ENCODE measurements around the gene PLEKHN1. TPM values are rescaled to one million over a fixed set of nuclear protein-coding genes. Genes with fewer than 3 reads are reported as not detected.

Gene PLEKHN1
- total and polyA plus RNA-seq, 2 experiments from 2014 or later: 1.7 to 2.1 TPM

DNA sequence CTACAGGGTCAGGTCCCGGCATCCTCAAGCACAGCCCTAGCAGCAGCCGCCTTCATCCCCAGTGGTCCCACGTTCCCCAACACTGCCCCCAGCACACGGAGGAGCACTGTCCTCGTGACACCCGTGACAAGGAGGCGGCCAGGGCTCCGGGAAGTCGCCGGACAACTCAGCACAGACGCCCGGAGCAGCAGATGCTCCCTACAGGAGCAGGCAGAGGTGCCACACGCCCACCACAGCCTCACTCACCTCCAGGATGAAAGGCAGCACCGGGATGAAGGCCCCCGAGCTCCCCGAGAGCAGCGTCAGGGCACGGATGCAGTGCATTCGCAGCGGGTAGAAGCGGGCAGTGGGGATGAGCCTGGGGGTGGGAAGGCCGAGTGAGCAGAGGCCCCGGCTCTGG lies 15.4 kb upstream of the PLEKHN1 start:
- in situ Hi-C loops (cut with MboI): no loop called here
- H3K79me2 ChIP-seq (ENCODE audit: insufficient read depth): no peaks in the 10 kb centered on the region
- no peaks in the 10 kb centered on the region for H4K20me1 ChIP-seq (ENCODE audit: insufficient read depth)
- H3K9ac ChIP-seq: no peak overlapping the region
- H3K4me2 ChIP-seq (ENCODE audit: unreplicated experiment): no peak overlapping the region
- H3K4me3 ChIP-seq: no peak overlapping the region
- H3F3A ChIP-seq (ENCODE audit: insufficient read depth): no peaks in the 10 kb centered on the region
- no peaks in the 10 kb centered on the region for H3K27me3 ChIP-seq (replicated peaks; ENCODE audit: insufficient read depth)
- no peaks in the 10 kb centered on the region for H3K9me2 ChIP-seq (ENCODE audit: insufficient read depth)
- TF ChIP-seq EZH2 (IDR thresholded peaks at IDR 0.05; ENCODE audit: insufficient read depth, poor library complexity, severe bottlenecking) (no peak), EZH2phosphoT487 (IDR thresholded peaks at IDR 0.05; ENCODE audit: insufficient read depth, low read depth) (no peak)
- no peak overlapping the region for H2AFZ ChIP-seq
- H3K36me3 ChIP-seq (ENCODE audit: low read depth): no peaks in the 10 kb centered on the region; the same call in 1 of the 2 replicates
- H3K4me1 ChIP-seq (ENCODE audit: insufficient read depth): no peaks in the 10 kb centered on the region
- whole genome bisulfite sequencing, 2 experiments (ENCODE audit: low coverage in 1 of 2, low lambda C conversion rate in 2 of 2, missing lambda C conversion rate in 2 of 2): 90 to 95% methylated on average over 13 to 23 of the region's 23 CpGs
- no peak for DNase-seq
- H3K27ac ChIP-seq: no peak overlapping the region
- no peaks in the 10 kb centered on the region for H3K9me3 ChIP-seq (ENCODE audit: low read depth)

DNA sequence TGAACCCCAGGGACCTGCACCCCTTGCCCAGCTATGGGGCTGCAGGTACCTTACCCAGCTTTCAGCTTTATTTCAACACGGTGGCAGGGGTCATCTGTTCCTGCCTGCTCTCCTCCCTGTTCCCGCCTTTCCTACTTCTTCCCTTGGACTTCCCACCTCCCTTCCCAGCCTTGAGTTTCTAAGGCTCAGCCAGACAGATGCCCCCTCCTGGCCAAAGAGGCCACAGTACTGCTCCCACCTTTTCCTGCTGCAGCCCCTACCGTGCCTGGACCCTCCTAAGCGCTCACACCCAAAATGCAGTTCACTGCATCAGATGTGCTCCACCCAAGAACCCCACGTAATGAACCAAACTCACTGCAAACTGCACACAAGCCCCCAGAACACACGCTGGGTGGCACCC lies 14.9 kb upstream of the PLEKHN1 start:
- H3K4me3 ChIP-seq: no peak overlapping the region
- peaks cover 3% of the 10 kb centered on the region; the same call in 1 of the 2 replicates for H3K79me2 ChIP-seq (ENCODE audit: insufficient read depth)
- no peak overlapping the region for H2AFZ ChIP-seq
- H3K9me2 ChIP-seq (ENCODE audit: insufficient read depth): no peaks in the 10 kb centered on the region
- H3K4me2 ChIP-seq (ENCODE audit: unreplicated experiment): no peak overlapping the region
- WGBS, 2 experiments (ENCODE audit: low coverage in 1 of 2, low lambda C conversion rate in 2 of 2, missing lambda C conversion rate in 2 of 2): 73% methylated on average over 6 of the region's 6 CpGs
- in situ Hi-C loops (cut with MboI): no loop called here
- H3K27ac ChIP-seq: no peak overlapping the region
- H3K27me3 ChIP-seq (replicated peaks; ENCODE audit: insufficient read depth): no peaks in the 10 kb centered on the region
- no peaks in the 10 kb centered on the region; the same call in 1 of the 2 replicates for H3K36me3 ChIP-seq (ENCODE audit: low read depth)
- no peaks in the 10 kb centered on the region for H3K4me1 ChIP-seq (ENCODE audit: insufficient read depth)
- no peak for TF ChIP-seq EZH2 (IDR thresholded peaks at IDR 0.05; ENCODE audit: insufficient read depth, poor library complexity, severe bottlenecking)
- TF ChIP-seq EZH2phosphoT487 (IDR thresholded peaks at IDR 0.05; ENCODE audit: insufficient read depth, low read depth): no peak
- no peaks in the 10 kb centered on the region for H3K9me3 ChIP-seq (ENCODE audit: low read depth)
- peak; percentile 49 for DNase-seq
- H4K20me1 ChIP-seq (ENCODE audit: insufficient read depth): no peaks in the 10 kb centered on the region
- no peaks in the 10 kb centered on the region for H3F3A ChIP-seq (ENCODE audit: insufficient read depth)
- H3K9ac ChIP-seq: no peak overlapping the region

DNA sequence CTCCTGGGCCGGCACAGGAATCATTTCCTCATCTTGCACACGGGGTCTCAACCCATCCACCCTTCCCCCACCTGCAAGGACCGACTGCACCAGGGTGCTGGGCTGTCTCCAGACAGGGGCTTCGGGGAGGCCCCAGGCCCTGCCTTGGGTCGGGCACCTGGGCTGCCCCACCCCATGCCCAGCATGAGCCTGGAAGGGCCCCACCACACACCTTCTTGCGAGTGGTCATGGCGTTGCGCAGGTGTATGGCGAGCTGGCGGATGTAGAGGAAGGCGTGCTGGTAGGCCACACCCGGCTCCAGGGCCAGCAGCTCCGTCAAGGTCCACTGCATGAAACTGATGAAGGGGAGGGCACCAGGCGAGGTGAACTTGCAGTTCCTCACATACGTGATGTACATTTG lies 14.1 kb upstream of the PLEKHN1 start:
- Histone ChIP-seq H3K9ac (no peak overlapping the region), H3K27me3 (replicated peaks; ENCODE audit: insufficient read depth) (no peaks in the 10 kb centered on the region), H3K9me3 (ENCODE audit: low read depth) (no peaks in the 10 kb centered on the region), H3K9me2 (ENCODE audit: insufficient read depth) (no peaks in the 10 kb centered on the region), H3K4me2 (ENCODE audit: unreplicated experiment) (no peak overlapping the region), H3K4me3 (no peak overlapping the region), H2AFZ (no peak overlapping the region), H3K4me1 (ENCODE audit: insufficient read depth) (no peaks in the 10 kb centered on the region), H3K79me2 (ENCODE audit: insufficient read depth) (peaks cover 12% of the 10 kb centered on the region), H3F3A (ENCODE audit: insufficient read depth) (no peaks in the 10 kb centered on the region), H3K27ac (no peak overlapping the region), H4K20me1 (ENCODE audit: insufficient read depth) (no peaks in the 10 kb centered on the region), H3K36me3 (ENCODE audit: low read depth) (no peaks in the 10 kb centered on the region; the same call in 1 of the 2 replicates)
- in situ Hi-C loops (cut with MboI): no loop called here
- no peak for DNase-seq
- WGBS, 2 experiments (ENCODE audit: low coverage in 1 of 2, low lambda C conversion rate in 2 of 2, missing lambda C conversion rate in 2 of 2): 94 to 95% methylated on average over 15 of the region's 15 CpGs
- TF ChIP-seq EZH2phosphoT487 (IDR thresholded peaks at IDR 0.05; ENCODE audit: insufficient read depth, low read depth) (no peak), EZH2 (IDR thresholded peaks at IDR 0.05; ENCODE audit: insufficient read depth, poor library complexity, severe bottlenecking) (no peak)

DNA sequence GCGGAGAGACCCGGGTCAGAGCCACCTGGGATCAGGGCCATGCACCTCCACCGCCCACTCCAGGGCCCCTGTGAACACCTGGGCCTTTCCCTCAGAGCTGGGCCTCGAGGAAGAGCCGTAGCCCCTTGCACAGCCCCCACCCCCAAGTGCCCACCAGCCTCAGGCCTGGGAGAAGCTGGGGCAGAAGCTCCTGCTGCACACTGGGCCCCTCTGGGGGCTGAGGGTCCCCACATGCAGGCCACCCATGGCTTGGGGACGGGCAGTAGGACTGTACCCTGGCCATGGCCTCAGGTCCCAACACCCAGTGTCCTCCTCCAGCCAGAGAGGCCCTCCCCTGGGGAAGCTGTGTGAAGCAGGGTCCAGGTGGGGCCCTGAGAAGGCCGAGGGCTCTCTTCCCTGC lies 13.7 kb upstream of the PLEKHN1 start:
- Histone ChIP-seq H3K27ac (no peak overlapping the region), H3K4me2 (ENCODE audit: unreplicated experiment) (no peak overlapping the region), H3K4me3 (no peak overlapping the region), H3K4me1 (ENCODE audit: insufficient read depth) (peaks cover 3% of the 10 kb centered on the region; the same call in 1 of the 2 replicates), H4K20me1 (ENCODE audit: insufficient read depth) (no peaks in the 10 kb centered on the region), H3F3A (ENCODE audit: insufficient read depth) (no peaks in the 10 kb centered on the region), H3K27me3 (replicated peaks; ENCODE audit: insufficient read depth) (no peaks in the 10 kb centered on the region), H3K9me3 (ENCODE audit: low read depth) (no peaks in the 10 kb centered on the region), H3K79me2 (ENCODE audit: insufficient read depth) (peaks cover 16% of the 10 kb centered on the region), H3K9me2 (ENCODE audit: insufficient read depth) (no peaks in the 10 kb centered on the region), H3K9ac (no peak overlapping the region), H3K36me3 (ENCODE audit: low read depth) (no peaks in the 10 kb centered on the region; the same call in 1 of the 2 replicates), H2AFZ (no peak overlapping the region)
- no peak for TF ChIP-seq EZH2phosphoT487 (IDR thresholded peaks at IDR 0.05; ENCODE audit: insufficient read depth, low read depth)
- no peak for TF ChIP-seq EZH2 (IDR thresholded peaks at IDR 0.05; ENCODE audit: insufficient read depth, poor library complexity, severe bottlenecking)
- WGBS, 2 experiments (ENCODE audit: low coverage in 1 of 2, low lambda C conversion rate in 2 of 2, missing lambda C conversion rate in 2 of 2): 73 to 82% methylated on average over 5 to 7 of the region's 7 CpGs
- in situ Hi-C loops (cut with MboI): no loop called here
- DNase-seq: no peak
